NK-92 (cell line): ENCODE results near the gene SCOC.
"Not testable (repeated sequence)": the region's sequence is repeated elsewhere in the genome, so short reads cannot be mapped to it uniquely, and the experiment has no call there.

Experiments used
- DNase-seq: peaks from one replicate; lab custom pipeline; 2025; ENCODE audit not compliant: unreplicated experiment; lab: John Stamatoyannopoulos, UW

The SCOC gene

DNA sequence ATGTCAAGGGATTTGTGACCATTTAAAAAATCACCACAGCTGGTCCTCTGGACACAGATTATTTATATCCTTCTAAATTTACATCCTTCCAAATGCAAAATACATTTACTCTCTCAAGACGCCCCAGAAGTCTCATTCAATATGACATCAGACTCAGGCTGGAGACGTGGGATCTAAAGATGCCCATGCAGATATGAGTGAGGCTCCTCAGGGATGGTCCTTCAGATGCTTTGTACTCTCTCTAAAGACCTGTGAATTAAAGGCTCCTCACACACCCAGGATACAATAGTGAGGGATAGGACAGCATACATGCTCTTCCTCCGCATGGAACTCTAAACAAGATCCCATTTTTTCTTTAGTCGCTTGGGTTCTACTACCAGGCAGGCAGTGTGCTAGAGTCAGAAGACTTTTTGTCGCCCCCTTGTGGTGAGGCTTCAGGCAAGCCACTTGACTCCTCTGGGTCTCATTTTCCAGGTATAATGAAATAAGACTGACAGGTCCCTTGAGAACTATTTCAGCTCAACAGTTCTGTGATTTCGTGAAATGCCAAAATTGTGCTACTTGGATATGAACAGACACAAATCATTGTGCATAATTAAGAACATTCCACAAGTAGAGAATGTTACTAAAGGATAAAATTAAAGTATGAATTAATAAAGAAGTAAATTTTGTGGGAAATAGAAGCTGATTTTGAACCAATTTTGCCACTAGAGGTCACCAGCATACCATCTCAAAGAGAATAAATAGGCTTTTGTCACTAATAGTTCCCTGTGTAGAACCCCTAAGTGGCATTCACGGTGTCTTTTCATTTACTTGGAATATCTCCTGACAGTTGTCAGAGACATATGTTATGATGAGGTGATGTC lies 13.7 kb upstream of the SCOC start:
- DNase-seq: no peak

DNA sequence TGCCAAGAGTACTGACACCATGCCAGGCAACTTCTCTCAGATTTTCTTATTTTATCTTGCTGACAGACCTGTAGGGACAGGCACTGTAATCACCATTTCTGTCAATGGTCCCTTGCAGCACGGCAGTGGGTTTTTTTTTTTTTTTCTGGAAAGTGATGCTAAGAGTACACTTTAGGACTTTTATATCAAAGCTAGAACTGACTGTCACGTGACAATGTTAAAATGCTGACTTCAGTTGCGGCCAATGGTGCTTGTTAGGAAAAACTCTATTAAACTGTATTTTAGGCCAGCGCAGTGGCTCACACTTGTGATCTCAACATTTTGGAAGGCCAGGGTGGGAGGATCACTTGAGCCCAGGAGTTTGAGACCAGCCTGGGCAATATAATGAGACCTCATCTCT lies 12.3 kb upstream of the SCOC start:
- no peak for DNase-seq

DNA sequence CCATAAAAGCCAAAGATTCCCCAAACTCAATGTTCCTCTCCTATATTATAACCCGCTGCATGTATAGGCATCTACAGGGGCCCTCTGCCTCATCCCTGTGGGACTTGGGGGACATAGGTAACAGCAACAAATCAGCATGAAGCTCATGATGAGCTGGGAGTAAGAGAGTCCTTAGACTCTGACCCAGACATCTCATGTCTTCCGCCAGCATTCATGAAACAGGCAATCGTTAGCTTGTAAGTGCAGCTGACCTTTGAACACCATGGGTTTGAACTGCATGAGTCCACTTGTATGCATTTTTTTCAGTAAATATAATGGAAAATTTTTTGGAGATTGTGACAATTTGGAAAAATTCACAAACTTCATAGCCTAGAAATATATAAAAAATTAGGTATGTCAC lies 10.4 kb upstream of the SCOC start:
- no peak for DNase-seq

DNA sequence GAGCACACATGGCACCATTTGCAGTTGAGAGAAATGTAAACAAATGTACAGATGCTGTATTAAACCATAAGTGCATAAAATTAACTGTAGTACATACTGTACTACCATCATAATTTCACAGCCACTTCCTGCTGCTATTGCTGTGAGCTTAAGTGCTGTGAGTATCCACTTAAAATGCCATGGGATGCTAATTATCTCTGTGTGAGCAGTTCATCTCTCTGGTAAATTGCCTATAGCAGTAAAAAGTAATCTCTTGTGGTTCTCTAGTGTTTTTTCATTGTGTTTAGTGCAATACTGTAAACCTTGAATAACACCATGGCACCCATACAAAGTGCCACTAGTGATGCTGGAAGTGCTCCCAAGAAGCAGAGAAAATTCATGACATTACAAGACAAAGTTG lies 9.9 kb upstream of the SCOC start:
- no peak for DNase-seq

DNA sequence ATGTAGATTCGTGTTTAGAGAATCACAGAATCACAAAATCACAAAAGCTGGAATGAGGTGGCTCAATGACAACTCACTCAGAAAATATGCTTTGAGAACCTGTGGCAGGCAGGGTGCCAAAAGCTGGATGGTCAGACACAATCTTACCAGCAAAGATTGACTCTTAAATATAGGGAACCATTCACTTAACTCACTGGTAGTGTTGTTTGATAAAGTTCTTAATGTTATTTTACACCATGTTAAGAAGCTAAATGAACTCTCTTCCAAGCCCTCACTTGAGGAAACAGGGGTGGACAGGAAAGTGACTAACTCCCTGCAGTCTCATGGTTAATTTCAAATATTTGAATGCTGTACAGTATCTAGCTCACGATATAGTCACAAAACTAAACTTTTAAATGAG lies 5.7 kb upstream of the SCOC start:
- no peak for DNase-seq

DNA sequence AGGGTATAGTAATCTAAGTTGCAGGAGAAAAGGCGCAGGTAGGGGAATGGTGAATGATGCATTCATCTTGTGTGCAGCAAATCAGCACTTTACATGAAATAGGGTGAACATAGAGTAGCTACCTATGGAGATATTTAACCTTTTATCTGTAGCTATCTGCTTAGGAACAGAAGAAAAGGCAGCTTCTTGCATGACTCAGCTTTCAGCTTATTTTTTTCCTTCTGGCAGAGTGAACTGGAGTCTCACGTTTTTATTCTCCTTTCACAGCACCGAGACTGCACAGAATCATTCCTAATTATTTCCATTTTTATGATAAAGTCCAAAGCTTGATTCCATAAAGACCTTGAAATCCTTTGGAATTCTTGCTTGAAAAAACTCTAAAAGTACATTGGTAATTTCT lies 4.8 kb upstream of the SCOC start:
- DNase-seq: no peak

DNA sequence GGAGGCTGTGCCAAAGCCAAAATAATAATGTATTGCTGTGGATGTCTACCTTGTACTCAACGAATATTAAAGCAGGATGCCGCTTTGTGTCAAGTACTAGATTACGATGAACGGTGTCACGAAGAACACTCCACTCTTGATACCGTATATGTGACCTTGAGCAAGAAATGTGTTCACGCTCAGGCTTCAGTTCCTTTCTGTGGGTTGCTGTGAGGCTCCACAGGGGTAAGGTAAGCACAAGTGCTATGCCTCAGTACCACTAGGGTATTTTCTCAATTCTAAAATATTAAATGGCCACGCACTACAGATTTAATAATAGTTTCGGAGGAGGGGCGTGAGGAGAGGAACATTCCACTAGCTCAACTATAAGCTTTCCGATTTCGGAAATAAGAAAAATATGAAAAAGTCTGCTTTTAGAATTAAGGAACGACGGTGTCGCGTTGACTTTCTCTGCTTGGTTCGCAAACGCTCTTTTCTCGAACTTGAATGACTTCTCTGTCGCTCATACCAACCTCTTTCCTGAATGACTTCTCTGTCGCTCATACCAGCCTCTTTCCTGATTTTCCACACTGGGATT lies 607 bp upstream of the SCOC start:
- DNase-seq: no peak

DNA sequence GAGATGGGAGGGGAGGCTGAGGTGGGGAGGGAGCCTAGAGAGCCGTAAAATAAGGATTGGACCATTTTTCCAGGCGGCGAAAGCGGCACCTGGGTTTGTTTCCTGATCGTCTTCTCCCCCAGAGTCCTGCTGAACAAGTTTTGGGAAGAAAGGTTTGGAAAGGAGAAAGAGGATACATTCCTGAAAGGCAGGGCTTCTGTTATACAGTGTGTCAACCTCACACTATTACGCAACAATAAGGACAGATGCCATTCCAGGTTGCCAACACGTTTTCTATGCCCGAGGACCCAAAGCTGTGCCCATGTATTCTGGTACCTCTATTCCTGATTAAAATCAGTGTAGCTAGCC lies 658 bp downstream of the SCOC start:
- DNase-seq: no peak

DNA sequence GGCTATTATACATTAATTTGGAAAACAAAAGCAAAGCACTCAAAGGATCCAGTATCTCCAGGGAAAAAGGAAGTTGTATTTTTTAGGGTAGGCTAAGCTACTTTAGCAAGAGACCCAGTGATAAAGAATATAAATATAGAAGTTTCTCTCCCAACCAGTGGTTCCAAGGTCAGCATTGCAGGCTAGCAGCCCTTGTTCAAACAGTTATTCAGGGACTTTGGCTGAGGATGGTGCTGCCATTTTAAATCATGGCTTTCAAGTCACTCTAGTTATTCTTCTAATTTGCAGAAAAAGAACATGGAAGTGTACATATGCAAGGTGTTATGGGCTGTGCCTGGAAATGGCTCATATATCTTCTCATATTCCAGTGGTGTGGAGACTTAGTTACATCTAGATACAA lies 9.3 kb downstream of the SCOC start:
- DNase-seq: no peak

DNA sequence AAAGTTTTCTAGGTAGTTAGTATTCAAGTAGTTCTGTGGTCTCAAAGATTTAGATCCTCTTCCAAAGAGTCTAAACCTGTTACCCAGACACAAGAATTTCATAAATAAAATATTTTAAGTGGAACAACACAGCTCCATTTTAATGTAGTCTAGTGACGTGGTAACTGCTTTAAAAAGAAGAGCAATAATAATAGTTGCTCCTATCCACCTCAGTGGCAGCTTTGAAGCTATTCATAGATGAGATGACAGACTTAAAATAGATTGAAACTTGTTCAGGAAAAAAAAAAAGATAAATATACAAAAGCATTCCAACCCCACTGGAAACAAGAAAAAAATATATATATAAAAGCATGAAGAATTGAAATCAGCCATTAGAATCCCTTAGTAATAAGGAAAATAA lies 14.6 kb downstream of the SCOC start:
- DNase-seq: no peak

DNA sequence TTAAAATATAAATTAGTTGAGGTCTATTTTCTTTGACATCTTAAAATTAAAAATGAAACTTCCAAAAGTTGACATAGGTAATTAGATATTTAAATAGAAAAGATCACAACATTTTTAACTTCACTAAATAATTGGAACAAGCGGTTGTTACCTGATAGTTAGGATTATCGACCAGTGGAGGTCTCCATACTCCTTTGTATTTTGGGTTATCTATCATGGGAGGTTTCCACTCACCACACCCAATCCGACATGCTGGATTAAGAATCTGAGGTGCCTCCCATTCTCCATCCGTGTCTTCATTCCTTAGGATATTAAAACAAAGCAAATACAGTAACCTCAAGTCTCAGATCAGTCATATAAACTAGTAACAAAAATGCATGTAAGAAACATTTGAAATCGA lies 22.2 kb downstream of the SCOC start:
- DNase-seq: no peak

DNA sequence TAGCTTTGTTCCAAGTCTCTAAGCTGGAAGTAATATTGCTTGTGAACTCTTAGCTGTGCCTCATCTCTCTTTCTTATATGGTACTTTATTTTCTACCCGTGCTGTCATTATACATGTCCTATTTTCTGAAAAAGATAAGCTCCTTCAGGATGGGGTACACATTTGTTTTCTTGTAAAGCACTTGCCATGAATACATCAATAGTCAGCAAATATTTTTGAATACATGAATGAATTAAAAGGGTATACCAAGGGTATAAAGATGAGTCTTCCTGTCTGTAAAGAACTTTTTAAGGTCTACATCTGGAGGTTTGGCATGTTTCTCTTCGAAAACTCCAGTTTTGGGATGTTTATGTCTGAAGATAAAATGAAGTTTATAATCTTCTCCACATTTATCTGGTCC lies 26.7 kb downstream of the SCOC start:
- DNase-seq: no peak

DNA sequence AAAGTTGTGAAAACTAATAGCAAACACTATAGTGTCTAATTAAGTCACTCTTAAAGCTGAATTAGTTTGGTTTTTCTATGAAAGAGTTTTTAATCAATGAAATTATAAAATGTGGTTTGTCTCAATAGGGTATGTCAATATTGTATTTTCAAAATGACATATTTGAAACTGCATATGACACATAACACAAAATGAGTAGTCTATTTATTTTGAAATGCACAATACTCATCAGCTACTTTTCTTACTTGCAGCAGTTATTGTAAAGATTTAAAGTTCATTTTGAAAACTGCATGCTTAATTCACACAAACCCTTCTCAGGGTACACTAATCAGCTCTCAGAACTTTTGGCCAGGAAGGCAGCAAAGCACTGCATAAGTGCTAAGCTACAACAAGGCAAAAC lies 32.8 kb downstream of the SCOC start:
- no peak for DNase-seq

DNA sequence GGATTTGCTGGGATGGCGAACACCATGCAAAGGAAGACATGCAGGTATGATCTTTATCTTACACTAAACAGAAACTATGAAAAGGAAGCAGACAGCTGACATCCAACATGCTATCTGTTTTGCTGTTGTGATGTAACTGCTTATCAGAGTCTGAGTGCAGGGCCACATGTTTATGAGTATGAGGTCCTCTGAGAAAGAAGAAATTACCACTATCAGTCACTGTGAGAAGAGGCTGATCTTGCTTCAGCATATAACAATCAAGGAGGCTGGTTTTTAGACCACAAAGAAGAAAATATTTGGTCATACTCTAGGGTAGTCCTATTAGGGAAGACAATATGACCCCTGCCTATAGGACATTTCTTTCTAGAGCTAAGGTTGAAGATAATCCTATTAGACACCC lies 35.5 kb downstream of the SCOC start:
- no peak for DNase-seq

DNA sequence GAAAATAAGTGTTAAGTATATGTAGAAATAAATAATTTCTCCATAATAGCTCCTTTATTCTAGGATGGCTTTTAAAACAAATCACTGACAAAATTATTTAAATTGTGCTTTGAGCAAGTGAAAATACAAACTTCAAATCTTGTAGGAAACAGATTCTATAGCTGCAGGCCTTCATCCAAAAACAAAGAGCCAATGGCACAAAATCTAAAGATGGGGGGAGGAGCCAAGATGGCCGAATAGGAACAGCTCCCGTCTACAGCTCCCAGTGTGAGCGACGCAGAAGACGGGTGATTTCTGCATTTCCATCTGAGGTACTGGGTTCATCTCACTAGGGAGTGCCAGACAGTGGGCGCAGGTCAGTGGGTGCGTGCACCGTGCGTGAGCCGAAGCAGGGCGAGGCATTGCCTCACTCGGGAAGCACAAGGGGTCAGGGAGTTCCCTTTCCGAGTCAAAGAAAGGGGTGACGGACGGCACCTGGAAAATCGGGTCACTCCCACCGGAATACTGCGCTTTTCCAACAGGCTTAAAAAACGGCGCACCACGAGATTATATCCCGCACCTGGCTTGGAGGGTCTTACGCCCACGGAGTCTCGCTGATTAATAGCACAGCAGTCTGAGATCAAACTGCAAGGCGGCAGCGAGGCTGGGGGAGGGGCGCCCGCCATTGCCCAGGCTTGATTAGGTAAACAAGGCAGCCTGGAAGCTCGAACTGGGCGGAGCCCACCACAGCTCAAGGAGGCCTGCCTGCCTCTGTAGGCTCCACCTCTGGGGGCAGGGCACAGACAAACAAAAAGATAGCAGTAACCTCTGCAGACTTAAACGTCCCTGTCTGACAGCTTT lies 39.9 kb downstream of the SCOC start:
- not testable (repeated sequence) for DNase-seq

DNA sequence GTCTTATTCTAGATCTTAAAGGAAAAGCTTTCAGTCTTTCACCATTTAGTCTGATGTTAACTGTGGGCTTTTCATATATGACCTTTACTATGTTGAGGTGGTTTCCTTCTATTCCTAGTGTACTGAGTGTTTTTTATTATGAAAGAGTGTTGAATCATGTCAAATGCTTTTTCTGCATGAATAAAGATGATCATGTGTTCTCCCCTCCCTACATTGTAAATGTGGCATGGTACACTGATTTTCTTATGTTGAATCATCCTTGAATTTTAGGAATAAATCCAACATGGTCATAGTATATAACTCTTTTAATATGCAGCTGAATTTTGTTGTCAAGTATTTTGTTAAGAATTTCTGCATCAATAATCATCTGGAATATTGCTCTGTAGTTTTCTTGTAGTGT lies 49.7 kb downstream of the SCOC start:
- no peak for DNase-seq

DNA sequence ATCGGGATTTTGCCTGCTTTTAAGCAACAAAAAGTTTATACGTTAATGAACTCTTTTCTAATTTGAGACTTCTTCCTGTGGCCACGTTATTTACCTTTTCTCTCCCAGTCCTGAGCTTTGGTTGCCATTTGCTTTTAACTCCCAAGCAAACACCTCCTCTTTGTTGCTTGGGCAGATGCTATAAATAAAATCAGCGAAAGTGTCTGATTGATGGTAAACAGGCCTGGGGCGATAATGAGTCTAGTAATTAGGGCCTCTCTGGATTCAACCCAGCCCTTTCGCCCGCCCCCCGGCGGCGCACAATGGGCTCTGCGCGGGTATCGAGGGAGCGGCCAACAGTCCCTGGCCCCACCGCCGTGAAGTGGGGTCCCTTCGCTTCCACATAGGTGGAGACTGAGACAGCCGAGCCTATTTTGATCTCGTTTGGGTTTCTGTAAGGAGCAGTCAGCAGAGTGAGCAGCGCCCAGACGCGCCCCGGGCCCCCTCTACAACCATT lies 53.2 kb downstream of the SCOC start:
- DNase-seq: no peak

DNA sequence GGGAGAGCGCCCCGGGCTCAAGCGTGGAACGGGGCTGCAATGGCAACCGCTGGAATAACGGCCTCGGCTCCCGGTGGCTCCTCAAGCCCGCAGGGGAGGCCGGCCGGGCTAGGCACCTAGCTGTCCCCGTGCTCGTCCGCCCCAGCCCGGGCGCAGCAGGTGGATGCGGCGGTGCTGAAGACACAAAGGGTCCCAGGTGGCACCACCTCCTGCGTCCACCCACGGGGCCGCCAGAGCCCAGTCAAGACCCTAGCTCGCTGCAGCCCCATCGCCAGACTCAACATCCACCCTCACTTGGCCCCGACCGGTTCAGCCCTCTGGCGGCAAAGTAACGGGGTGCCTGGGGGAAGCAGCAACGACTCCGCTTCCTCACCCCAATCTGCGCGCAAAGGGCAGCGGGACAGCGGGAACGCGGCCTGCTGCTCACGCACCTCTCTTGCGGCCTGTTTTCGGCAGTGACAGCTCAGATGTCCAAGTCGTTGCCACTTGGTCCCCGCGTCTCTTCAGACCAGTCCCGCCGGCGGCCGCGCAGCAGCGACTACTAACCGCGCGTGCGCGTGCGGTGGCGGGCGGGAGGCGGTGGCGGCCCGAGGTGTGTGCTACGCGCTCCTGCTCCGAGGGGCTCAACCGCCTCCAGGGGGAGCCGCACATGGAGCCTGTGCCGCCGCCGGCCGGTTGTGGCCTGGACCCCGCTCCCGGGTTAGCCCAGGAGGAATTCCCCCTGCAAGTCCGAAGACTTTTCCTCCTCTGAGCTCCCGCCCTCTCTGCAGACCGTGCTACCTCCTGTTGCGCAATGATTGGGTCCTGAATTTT lies 53.9 kb downstream of the SCOC start, which contains the start of gene CLGN:
TSS of gene CLGN (minus strand) at position 543 of the 813 bp plus-strand sequence. CDS start 14,570 bp downstream, outside the sequence.
- DNase-seq: no peak

DNA sequence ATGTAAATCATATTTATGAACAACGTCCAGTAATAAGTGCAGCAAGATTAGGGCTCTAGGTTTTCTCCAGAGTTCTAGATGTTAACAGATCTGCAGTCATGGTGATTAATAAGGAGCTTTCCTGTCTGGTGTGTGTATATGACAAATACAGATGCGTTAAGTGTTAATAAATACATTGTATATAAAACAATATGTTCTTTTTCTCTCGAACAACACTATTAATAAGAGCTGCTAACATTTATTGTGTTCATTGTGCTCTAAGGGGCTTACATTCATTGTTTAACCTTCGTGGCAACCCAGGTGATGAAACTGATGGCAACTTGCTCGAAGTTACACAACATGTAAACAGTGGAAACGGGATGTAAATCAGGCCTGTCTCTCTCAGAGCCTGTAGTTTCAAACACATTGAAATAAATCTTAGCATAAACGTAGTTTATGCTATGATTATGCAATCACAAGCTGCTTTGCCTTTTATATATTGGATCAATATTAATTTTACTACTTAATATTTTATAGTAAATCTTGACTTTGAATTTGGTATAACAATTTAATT lies 54.5 kb downstream of the SCOC start:
- no peak for DNase-seq
